ENCODE data around the gene FAM193B.

DNA sequence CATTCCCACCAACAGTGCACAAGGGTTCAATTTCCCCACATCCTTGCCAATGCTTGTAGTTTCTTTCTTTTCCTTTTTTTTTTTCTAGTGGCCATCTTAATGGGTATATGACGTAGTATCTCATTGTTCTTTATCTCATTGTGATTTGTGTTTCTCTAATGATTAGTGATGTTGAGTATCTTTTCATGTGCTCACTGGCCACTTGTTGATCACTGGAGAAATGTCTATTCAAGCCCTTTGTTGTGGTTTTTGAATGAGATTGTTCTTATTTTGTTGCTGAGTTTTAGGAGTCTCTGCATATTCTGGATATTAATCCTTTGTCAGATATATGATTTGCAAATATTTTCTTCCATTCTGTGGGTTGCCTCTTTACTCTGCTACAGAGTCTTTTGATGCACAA, 36.0 kb upstream of the FAM193B start:
- no peak for TF ChIP-seq GATA3 (IDR thresholded peaks at IDR 0.05; ENCODE audit: low read depth, low read length)
- no peak for TF ChIP-seq GATA2 (IDR thresholded peaks at IDR 0.05; ENCODE audit: low read depth, low read length)
